Measurements from ENCODE around the gene SIRT2. TPM values are rescaled to one million over a fixed set of nuclear protein-coding genes. Genes with fewer than 3 reads are reported as not detected.
A peak's percentile ranks its signal among the peaks of the same experiment; 100 is the strongest.

SIRT2 gene
- total RNA-seq, 2 experiments from 2014 or later, result 17.8 to 23.1 TPM

DNA sequence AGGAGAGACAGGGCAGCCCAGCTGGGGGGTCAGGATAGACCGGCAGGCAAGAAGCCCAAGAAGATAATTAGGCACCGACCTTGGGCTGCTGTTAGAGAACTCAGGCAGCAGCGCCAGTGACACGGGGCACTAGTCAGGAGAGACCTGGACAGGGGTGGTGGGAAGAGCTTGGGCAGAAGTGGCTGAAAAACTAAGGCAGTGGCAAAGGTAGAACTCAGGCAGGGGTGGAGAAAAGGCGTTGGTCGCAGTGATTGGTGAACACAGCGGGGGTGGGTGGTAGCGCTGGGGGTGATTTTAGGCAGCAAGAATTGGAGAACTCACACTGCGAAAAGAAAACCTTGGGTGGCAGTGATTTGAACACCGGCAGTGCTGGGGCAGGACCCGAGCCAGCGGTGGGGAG is 8.3 kb upstream of the SIRT2 start:
- H3K27ac Mint-ChIP-seq, result no peak overlapping the region
- POLR2A ChIA-PET, result no interaction called here
- H3K9me3 Mint-ChIP-seq (ENCODE audit: low read depth), result no peaks in the 10 kb centered on the region
- H3K4me3 Mint-ChIP-seq, result no peak overlapping the region
- ATAC-seq (no peak), DNase-seq (no peak)
- CTCF ChIA-PET, result interaction anchor here (0.7 to 2.1 kb wide), 2 partner anchors 23 to 49 kb away, joined by 4 to 8 read pairs; partner anchors contain the start of genes MRPS12 and SARS2
- intact Hi-C loops (cut with DNase I, micrococcal nuclease), result no loop called here
- peaks cover 21% of the 10 kb centered on the region for H3K4me1 Mint-ChIP-seq
- H3K27me3 Mint-ChIP-seq, result no peaks in the 10 kb centered on the region
- H3K36me3 Mint-ChIP-seq (ENCODE audit: low read depth), result peaks cover 43% of the 10 kb centered on the region

DNA sequence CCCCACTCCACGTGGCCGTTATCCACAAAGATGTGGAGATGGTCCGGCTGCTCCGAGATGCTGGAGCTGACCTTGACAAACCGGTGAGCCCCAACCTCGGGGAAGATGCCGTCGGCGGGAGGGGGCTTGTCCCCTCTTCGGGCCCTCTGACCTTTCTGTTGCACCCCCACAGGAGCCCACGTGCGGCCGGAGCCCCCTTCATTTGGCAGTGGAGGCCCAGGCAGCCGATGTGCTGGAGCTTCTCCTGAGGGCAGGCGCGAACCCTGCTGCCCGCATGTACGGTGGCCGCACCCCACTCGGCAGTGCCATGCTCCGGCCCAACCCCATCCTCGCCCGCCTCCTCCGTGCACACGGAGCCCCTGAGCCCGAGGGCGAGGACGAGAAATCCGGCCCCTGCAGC is 7.8 kb upstream of the SIRT2 start:
- intact Hi-C loops (cut with DNase I, micrococcal nuclease), result no loop called here
- H3K27ac Mint-ChIP-seq, result no peak overlapping the region
- no peak overlapping the region for H3K4me3 Mint-ChIP-seq
- no peaks in the 10 kb centered on the region for H3K27me3 Mint-ChIP-seq
- POLR2A ChIA-PET, result no interaction called here
- DNase-seq (no peak), ATAC-seq (no peak)
- no peaks in the 10 kb centered on the region for H3K9me3 Mint-ChIP-seq (ENCODE audit: low read depth)
- CTCF ChIA-PET, result interaction anchor here (0.7 to 3.1 kb wide), 2 partner anchors 23 to 49 kb away, joined by 4 to 10 read pairs; partner anchors contain the start of genes MRPS12 and SARS2
- H3K36me3 Mint-ChIP-seq (ENCODE audit: low read depth), result peaks cover 43% of the 10 kb centered on the region
- peaks cover 18% of the 10 kb centered on the region for H3K4me1 Mint-ChIP-seq

DNA sequence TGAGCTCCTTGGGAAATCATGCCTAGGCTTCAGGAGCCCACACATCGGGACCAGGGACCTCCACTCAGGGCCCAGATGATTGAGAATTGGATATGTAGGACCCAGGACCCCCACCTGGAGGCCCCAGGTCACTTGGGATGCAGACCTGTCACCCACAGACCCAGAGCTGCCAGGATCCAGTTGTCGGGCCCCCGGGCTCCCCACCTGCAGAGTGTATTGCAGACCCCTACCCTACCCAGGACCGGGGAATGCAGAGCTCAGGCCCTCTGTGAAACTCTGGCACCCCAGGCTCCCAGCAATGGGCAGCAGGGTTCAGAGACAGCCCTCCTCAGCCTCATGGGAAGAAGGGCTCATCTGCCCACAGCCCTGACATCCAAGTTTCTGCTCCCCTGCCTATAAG is 6.2 kb upstream of the SIRT2 start:
- Mint-ChIP-seq H3K36me3 (ENCODE audit: low read depth) (peaks cover 49% of the 10 kb centered on the region), H3K27me3 (no peaks in the 10 kb centered on the region), H3K4me3 (no peak overlapping the region), H3K9me3 (ENCODE audit: low read depth) (no peaks in the 10 kb centered on the region), H3K27ac (no peak overlapping the region), H3K4me1 (peaks cover 30% of the 10 kb centered on the region)
- POLR2A ChIA-PET, result no interaction called here
- intact Hi-C loops (cut with DNase I, micrococcal nuclease), result no loop called here
- CTCF ChIA-PET, result interaction anchor here (1.1 to 3.1 kb wide), 2 partner anchors 11 to 25 kb away, joined by 3 to 10 read pairs; partner anchors contain the start of genes MRPS12 and SARS2
- no peak for ATAC-seq
- DNase-seq, result no peak

DNA sequence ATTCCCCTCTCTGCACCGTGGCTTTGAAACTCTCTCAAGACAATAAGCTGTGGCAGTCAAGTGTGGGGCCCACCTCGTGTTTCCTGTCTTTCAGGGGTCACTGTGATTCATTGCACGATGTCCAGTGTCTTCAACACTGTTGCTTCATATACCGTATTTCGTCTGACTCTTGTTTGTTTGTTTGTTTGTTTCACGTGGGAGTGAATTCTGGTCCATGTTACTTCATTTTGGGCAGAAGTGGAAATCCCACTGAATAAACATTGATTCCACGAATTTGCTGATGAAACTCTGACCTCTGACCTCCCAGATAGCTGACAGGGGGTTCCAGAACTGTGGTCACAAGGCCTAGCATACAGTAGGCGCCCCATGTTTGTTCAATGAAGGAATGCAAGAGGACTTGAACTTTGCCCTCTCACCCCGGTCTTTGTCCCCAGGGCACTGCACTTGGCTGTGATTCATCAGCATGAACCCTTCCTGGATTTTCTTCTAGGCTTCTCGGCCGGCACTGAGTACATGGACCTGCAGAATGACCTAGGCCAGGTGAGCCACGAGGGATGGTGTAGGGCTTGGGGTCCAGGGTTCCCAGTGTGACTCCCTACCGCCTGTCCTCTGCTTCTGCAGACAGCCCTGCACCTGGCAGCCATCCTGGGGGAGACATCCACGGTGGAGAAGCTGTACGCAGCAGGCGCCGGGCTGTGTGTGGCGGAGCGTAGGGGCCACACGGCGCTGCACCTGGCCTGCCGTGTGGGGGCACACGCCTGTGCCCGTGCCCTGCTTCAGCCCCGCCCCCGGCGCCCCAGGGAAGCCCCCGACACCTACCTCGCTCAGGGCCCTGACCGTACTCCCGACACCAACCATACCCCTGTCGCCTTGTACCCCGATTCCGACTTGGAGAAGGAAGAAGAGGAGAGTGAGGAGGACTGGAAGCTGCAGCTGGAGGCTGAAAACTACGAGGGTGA is 5.4 kb upstream of the SIRT2 start:
- DNase-seq (no peak), ATAC-seq (no peak)
- H3K36me3 Mint-ChIP-seq (ENCODE audit: low read depth), result peaks cover 48% of the 10 kb centered on the region
- intact Hi-C loops (cut with DNase I, micrococcal nuclease), result no loop called here
- H3K27me3 Mint-ChIP-seq, result no peaks in the 10 kb centered on the region
- no peak overlapping the region for H3K4me3 Mint-ChIP-seq
- H3K27ac Mint-ChIP-seq, result no peak overlapping the region
- peaks cover 30% of the 10 kb centered on the region for H3K4me1 Mint-ChIP-seq
- ChIA-PET CTCF (interaction anchor here (0.7 to 3.1 kb wide), 3 partner anchors 12 to 339 kb away, joined by 3 to 10 read pairs (median 3); partner anchors contain the start of genes MRPS12 and SARS2), POLR2A (no interaction called here)
- no peaks in the 10 kb centered on the region for H3K9me3 Mint-ChIP-seq (ENCODE audit: low read depth)

DNA sequence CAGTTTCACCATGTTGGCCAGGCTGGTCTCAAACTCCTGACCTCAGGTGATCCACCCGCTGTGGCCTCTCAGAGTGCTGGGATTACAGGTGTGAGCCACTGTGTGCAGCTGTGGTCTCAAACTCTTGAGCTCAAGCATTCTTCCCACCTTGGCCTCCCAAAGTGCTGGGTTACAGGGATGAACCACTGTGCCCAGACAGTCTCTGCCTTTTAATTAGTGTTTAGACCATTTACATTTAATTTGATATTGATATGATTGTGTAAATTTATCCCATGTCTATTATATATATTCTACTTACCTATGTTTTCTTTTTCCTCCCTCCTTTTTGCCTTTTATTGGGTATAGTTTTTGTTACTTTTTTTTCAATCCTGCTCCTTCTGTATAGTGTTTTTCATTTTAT is 2.3 kb upstream of the SIRT2 start:
- peaks cover 28% of the 10 kb centered on the region for H3K36me3 Mint-ChIP-seq (ENCODE audit: low read depth)
- H3K27ac Mint-ChIP-seq, result no peak overlapping the region
- ChIA-PET POLR2A (no interaction called here), CTCF (interaction anchor here (1.0 to 2.4 kb wide), 2 partner anchors 29 to 32 kb away, joined by 3 to 23 read pairs; partner anchors contain the start of genes MRPS12 and SARS2)
- H3K9me3 Mint-ChIP-seq (ENCODE audit: low read depth), result no peaks in the 10 kb centered on the region
- peaks cover 40% of the 10 kb centered on the region for H3K4me1 Mint-ChIP-seq
- DNase-seq, result no peak
- H3K27me3 Mint-ChIP-seq, result no peaks in the 10 kb centered on the region
- intact Hi-C loops (cut with DNase I, micrococcal nuclease), result no loop called here
- ATAC-seq, result no peak
- peak overlapping the region; percentile 88 for H3K4me3 Mint-ChIP-seq

DNA sequence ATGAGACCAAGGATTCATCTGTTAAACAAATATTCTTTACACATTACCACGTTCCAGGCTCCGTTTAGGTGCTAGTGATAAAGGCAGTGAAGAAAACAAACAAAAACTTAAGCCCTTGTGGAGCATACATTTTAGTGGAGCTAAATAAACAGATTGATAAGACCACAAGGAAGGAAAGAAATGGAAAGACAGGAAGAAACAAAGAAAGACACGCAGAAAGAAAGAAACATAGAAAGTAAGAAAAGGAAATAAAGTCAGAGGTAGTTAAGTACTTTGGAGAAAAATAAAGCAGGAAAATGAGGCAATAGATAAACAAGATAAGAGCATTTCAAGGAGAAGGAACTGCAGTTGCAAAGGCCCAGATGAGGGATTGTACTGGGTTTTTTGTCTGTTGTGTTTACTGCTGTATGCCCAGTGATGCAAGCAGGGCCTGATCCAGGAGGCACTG is 1.3 kb upstream of the SIRT2 start:
- DNase-seq, result no peak
- ChIA-PET POLR2A (interaction anchor here (0.6 to 1.8 kb wide), 4 partner anchors 30 to 152 kb away, joined by 3 to 13 read pairs (median 8); partner anchors contain the start of genes MRPS12 and SARS2), CTCF (interaction anchor here (0.6 to 2.4 kb wide), 7 partner anchors 13 to 409 kb away, joined by 3 to 23 read pairs (median 3); partner anchors contain the start of genes MRPS12 and SARS2)
- H3K27ac Mint-ChIP-seq, result peak overlapping the region; percentile 27
- H3K4me1 Mint-ChIP-seq, result peaks cover 40% of the 10 kb centered on the region
- H3K4me3 Mint-ChIP-seq, result peak overlapping the region; percentile 88
- no peaks in the 10 kb centered on the region for H3K9me3 Mint-ChIP-seq (ENCODE audit: low read depth)
- intact Hi-C loops (cut with DNase I, micrococcal nuclease), result no loop called here
- H3K36me3 Mint-ChIP-seq (ENCODE audit: low read depth), result peaks cover 28% of the 10 kb centered on the region
- ATAC-seq, result no peak
- H3K27me3 Mint-ChIP-seq, result no peaks in the 10 kb centered on the region

DNA sequence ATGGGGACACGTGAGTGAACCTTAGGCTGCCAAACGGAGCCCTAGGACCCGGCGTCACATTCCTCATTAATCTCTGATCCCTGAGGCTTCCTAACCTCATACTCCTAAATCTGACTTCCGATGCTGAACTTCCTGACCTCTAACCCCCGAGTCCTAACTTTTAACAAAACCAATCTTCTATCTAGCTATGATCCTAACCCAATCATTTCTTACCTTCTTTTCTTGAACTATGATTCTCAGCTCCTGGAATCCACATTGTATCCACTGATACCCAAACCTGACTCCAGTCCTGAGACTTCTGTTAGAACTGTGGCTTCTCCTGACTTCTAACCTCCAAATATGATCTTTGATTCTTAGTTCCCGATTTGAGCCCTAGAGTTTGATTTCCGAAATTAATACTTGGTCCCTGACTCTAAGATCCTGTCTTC is 798 bp upstream of the SIRT2 start:
- intact Hi-C loops (cut with DNase I, micrococcal nuclease), result no loop called here
- Mint-ChIP-seq H3K9me3 (ENCODE audit: low read depth) (no peaks in the 10 kb centered on the region), H3K4me1 (peaks cover 40% of the 10 kb centered on the region), H3K27ac (peak overlapping the region; percentile 86), H3K27me3 (no peaks in the 10 kb centered on the region), H3K4me3 (peak overlapping the region; percentile 88), H3K36me3 (ENCODE audit: low read depth) (peaks cover 24% of the 10 kb centered on the region)
- ChIA-PET CTCF (interaction anchor here (0.6 to 2.4 kb wide), 8 partner anchors 12 to 1905 kb away, joined by 3 to 23 read pairs (median 3); partner anchors contain the start of genes MRPS12 and SARS2), POLR2A (interaction anchor here (0.6 to 1.8 kb wide), 7 partner anchors 31 to 851 kb away, joined by 3 to 13 read pairs (median 4); partner anchors contain the start of genes MRPS12, RPS16 and SARS2)
- no peak for DNase-seq
- no peak for ATAC-seq

DNA sequence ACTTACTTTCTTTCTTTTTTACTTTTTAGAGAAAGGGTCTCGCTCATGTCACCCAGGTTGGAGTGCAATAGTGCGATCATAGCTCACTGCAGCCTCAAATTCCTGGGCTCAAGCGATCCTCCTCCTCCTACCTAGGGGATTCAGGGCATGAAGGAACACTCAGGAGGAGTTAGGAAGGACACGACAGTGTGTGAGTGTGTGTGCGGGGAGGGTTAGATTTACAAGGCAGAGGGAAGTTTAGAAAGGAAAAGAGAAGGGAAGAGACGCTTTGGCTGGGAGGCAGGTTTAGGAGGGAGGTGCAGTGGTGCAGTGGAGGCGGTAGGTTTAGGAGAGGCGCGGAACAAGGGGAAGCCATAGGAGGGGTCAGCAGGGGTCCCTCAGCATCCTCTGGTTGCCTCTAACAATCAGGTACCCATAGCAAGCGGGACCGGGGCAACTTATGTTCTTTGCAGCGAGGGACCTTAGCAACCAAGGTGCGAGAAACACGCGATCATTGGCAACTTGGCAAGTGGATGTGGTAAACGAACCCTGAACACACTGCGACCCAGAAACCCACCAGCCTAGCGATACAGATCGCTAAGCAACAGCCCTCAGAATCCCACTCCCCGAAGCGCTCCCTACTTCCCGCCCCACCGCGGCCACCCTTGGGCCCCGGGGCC is 501 bp downstream of the SIRT2 start:
- peaks cover 13% of the 10 kb centered on the region for H3K36me3 Mint-ChIP-seq (ENCODE audit: low read depth)
- H3K4me3 Mint-ChIP-seq, result peak overlapping the region; percentile 88
- no peaks in the 10 kb centered on the region for H3K27me3 Mint-ChIP-seq
- ATAC-seq, result no peak
- H3K4me1 Mint-ChIP-seq, result peaks cover 35% of the 10 kb centered on the region
- intact Hi-C loops (cut with DNase I, micrococcal nuclease), result loop anchor here (1.0 kb wide), 13 partner anchors 21 to 563 kb away; partner anchors contain the start of genes ECH1 (in 2 of the 2), MRPS12 (in 2 of the 2), SARS2 (in 2 of the 2) and ACTN4 (in 1 of the 2)
- ChIA-PET POLR2A (no interaction called here), CTCF (interaction anchor here (3.2 kb wide), 1 partner anchor 11 kb away, joined by 12 read pairs; no protein-coding TSS in a partner anchor)
- no peak for DNase-seq
- H3K9me3 Mint-ChIP-seq (ENCODE audit: low read depth), result no peaks in the 10 kb centered on the region
- H3K27ac Mint-ChIP-seq, result peak overlapping the region; percentile 91

DNA sequence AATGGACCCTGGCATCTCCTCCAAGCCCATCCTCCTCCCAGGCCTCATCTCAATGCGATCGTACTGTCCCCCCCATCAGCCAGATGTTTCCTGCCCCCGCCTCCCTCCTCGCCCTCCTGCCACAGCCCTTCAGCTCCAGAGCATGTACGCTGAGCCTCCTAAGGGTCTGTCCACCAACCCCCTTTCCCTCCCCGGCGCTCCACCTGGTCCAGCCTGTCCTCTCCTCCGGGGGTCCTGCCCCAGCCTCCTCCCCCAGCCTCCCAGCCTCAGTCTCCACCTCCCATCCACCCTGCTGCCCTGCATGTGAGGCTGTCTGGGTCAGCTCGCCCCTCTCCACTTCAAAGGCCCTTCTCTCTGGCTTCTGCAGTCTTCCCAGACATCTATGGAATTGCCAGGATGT is 4.5 kb downstream of the SIRT2 start:
- intact Hi-C loops (cut with DNase I, micrococcal nuclease), result no loop called here
- ATAC-seq (no peak), DNase-seq (no peak)
- POLR2A ChIA-PET, result no interaction called here
- Mint-ChIP-seq H3K27ac (no peak overlapping the region), H3K36me3 (ENCODE audit: low read depth) (peaks cover 3% of the 10 kb centered on the region), H3K27me3 (no peaks in the 10 kb centered on the region), H3K9me3 (ENCODE audit: low read depth) (no peaks in the 10 kb centered on the region), H3K4me3 (no peak overlapping the region), H3K4me1 (peaks cover 16% of the 10 kb centered on the region)
- CTCF ChIA-PET, result interaction anchor here (0.6 kb wide), 1 partner anchor 261 kb away, joined by 3 read pairs; no protein-coding TSS in a partner anchor

DNA sequence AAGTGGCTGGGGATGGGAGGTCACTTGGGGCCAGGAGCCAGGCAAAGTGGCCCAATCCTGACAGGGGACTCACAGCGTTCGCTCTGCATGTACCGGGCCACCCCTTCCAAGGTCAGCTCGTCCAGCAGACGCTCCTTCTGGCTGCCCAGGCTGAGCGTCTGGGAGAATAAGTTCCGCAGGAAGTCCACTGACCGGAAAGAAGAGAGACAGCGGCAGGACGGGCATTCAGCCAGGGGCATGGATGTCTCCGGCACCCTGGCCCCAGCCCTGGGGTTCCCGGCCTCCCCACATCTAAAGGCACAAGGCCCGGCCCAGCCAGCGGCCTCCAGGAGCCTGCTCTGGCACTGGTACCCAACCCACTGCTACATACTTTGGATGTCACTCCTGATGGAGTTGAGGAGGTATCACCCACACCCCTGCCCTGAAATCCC is 6.1 kb downstream of the SIRT2 start:
- Mint-ChIP-seq H3K9me3 (ENCODE audit: low read depth) (no peaks in the 10 kb centered on the region), H3K36me3 (ENCODE audit: low read depth) (peaks cover 3% of the 10 kb centered on the region), H3K27ac (no peak overlapping the region)

DNA sequence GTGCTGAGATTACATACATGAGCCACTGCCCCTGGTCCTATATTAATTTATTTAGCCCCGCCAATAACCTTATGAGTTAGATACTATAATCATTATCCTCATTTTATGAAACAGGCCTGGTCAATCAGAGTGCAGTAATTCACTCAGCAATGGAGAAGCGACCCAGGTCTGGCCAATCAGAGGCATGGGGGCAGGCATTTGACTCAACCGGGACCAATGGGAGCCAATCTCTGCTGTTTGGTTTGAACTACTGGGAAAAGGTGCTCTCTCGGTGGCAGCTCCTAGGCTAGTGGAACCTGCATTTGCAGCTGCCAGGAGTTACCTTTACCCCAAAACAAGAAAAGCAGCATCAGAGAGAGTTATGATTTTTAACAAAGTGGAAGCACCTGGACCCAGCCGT is 6.6 kb downstream of the SIRT2 start:
- intact Hi-C loops (cut with DNase I, micrococcal nuclease), result no loop called here
- Mint-ChIP-seq H3K36me3 (ENCODE audit: low read depth) (peaks cover 3% of the 10 kb centered on the region), H3K9me3 (ENCODE audit: low read depth) (no peaks in the 10 kb centered on the region), H3K4me1 (peaks cover 5% of the 10 kb centered on the region), H3K27ac (no peak overlapping the region), H3K27me3 (no peaks in the 10 kb centered on the region), H3K4me3 (no peak overlapping the region)
- no peak for DNase-seq
- ChIA-PET CTCF (interaction anchor here (0.7 kb wide), 1 partner anchor 476 kb away, joined by 3 read pairs; no protein-coding TSS in a partner anchor), POLR2A (no interaction called here)
- no peak for ATAC-seq

More for the DNA sequence above, 6.1 kb downstream of the SIRT2 start:
- H3K4me3 Mint-ChIP-seq, result no peak overlapping the region
- ATAC-seq, result no peak
- intact Hi-C loops (cut with DNase I, micrococcal nuclease), result no loop called here
- H3K4me1 Mint-ChIP-seq, result peaks cover 8% of the 10 kb centered on the region
- ChIA-PET POLR2A (no interaction called here), CTCF (interaction anchor here (0.7 kb wide), 1 partner anchor 475 kb away, joined by 3 read pairs; no protein-coding TSS in a partner anchor)
- DNase-seq, result no peak
- H3K27me3 Mint-ChIP-seq, result no peaks in the 10 kb centered on the region
